HG03571 (cell line): ENCODE results near the gene TBCCD1.
A peak's percentile ranks its signal among the peaks of the same experiment; 100 is the strongest.

Experiments used
- ATAC-seq: cut with Tn5 transposase; IDR thresholded peaks from one replicate; pipeline ENCODE4 v1.9.1; 2021; ENCODE audit not compliant: unreplicated experiment

TBCCD1 gene

DNA sequence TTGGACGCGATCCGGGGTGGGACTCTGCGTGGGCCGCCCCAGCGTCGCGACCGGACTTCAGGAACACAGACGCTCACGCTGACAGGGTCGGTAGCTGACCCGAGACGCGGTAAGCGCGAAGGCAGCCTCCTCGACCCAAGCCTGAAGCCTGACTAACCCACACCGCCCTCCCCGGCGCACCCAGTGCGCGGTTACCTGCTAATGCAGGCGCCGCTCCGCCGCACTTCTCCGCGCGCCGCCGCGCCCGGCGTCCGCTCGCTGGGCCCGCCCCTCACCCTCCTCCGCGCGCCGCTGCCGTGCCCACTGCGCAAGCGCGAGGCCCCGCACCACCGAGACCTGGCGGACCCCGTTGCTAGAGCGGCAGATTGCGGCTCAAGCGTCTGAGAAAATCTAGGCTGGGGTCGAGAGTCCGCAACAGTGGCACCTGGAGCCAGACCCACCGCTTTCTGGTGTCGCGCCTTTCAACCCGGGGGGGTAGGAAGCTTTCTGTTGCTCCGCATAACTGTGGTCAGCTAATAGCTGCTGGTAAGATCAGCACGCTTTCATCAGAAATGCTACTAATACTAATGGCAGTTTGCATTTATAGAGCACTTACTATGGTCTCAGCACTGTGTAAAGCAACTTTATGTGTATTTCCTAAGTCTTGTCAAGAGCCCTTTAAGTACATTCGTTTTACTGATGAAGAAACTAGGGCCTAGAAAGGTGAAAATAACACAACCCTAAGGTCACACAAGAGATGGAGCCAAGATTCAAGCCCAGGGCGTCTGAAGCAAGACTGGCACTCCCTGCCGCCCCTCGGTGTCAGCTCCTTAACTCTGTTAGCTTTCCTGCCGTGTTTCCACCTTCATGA is at the start of gene TBCCD1:
TBCCD1 (minus strand) TSS at position 268 of the 850 bp plus-strand sequence. CDS start 3,010 bp downstream, outside the sequence.
- ATAC-seq, result peak; percentile 45

- no peak for ATAC-seq
These were observed 49.1 kb upstream of the TBCCD1 start for GRCh38 chr3:186616299-186616617.

DNA sequence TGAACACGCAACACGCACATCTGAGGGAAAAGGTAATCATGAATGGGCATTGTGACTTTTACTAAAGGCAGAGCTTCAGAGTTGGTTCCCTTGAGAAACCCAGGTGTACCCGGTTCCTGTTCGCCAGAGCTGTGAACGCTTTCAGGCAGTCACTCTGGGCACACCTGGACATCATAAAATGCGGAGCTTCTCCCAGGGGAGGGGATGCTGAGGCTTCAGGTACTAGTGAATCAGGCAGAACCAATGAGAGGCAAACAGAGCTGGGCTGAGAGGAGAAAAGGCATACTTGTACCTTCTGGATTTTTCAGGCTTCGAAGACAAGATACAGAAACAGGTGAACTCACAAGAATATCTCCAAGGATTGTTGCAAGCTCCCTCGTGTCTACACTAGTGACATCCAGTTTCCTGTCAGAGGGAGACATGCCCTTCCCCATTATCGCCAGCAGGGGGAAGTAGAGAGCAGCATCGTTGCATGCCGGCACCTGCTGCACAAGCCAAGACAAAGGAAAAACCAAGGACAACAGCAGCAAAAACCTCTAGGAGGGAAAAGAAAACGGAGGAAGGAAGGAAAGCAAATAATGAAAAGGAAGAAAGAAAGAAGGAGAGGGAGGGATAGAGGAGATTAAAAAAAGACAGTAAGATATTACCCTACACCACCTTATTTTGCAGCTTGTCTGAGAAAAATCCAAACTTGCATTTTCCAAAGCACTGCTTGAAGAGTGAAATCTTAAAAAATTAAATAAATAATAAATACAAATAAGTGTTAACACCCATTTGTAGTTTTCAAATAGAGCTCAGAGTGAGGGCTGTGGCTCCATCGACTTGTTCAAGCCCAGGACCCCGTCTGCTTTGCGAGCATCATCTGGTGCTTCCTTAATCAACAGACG is 47.7 kb upstream of the TBCCD1 start:
- ATAC-seq, result peak; percentile 57

DNA sequence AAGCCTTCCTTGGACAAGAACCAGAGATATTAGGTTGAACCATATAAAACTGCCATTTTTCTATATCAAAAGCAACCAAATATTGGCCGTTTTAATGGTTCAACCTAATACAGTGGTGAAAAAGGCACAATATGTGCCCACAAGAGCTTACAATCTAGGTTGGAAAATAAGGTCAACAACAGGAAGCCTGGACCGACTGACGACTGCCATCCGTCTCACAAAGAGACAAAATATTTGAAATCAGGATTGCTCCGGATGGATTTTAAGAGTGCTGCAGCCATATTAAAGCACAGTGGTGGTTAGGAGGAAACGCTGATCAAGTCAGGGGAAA is 47.1 kb upstream of the TBCCD1 start:
- ATAC-seq, result no peak

DNA sequence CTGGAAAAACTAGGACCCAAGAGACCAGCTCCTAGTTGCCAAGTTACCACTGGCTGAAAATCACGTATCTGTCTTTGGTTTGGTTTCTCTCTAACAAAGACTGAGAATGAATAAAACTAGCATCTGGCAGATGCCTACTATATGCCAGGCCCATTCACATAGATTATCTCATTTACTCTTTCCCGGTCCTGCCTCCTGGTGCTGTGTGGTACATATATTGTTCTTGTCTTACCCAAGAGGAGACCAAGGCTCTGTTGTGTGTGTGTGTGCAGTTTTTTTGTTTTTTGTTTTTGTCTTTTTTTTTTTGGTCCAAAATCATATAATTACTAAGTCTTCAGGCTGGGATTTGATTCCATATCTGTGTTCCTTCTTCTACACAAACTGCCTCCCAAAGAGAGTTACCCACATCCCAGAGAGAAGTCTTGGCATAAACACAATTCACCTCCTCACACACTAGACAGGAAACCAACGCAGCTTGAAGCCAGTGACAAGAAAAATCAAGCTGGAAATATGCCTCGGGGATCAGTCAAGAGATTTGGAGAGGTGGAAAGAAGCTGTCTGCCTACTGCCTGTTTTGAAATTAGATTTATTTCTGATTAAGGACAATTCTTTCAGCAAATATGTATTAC is 46.6 kb upstream of the TBCCD1 start:
- ATAC-seq, result no peak

- no peak for ATAC-seq
These were observed 45.8 kb upstream of the TBCCD1 start, which contains the start of gene AHSG for GRCh38 chr3:186612721-186613636. AHSG (plus strand) TSS chr3:186613060; CDS start chr3:186613142, 82 bp downstream.

DNA sequence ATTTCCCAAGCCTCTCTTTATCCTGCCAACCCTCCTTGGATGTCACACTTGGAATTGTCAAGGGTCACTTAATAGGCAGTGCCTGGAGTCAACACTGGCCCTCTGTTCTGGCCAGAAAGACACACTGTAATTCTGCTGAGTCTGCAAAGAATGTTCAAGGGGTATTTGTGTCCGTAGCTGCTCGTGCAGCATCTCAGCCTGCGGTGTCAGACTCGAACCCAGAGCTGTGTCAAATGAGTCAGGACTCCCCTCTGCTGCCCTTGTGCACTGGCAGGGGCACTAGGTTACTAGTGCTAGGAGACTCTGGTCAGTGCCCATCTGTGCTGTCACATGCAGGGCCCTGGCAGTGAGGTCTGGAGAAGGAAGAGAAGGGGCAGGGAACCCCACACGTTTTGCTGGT is 44.9 kb upstream of the TBCCD1 start:
- ATAC-seq, result no peak

DNA sequence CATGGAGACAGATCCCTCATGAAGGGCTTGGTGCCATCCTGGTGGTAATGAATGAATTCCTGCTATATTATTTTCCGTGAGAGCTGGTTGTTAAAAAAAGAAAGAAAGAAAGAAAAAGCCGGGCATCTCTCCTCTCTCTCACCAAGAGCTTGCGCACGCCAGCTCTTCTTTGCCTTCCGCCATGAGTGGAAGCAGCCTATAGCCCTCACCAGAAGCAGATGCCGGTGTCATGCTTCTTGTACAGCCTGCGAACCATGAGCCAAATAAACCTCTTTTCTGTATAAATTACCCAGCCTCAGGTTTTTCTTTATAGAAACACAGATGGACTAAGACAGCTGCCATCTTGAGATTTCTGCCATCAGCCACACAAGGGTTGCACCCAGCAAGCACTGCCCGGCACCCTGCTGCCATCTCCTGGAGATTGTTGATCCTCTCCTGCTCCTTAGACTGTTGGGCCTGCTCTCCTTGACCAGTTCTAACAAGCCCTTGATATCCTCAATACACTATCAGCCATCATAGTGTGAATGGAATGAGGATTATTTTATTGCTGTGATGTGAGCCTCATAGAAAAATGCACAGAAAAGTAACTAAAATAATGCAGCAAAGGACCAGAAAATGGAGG is 42.2 kb upstream of the TBCCD1 start:
- no peak for ATAC-seq

DNA sequence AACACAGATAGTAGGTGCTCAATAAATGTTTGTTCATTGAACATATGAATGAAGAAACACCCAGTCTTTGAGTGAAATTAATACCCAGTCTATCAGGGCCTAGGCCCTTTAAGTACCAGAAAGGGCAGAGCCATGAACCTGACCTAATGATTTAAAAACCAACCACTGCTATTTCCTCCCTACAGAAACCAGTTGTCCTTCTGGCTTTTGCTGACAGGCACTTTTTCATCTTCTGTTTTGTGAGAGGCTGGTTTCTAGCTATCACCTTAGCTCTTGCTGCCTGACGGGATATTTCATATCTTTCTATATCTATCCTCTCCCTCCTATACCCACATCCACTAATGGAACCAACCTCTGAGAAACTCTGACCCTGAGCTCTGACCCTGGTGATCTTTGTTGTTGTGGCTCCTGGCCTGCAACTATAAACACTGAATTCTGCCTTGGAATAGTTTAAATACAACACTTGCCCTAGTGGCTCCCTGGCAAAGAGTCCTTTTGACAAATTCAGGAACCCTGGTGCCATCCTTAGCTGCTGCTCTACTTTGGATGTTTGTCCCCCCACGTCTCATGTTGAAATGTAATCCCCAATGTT is 41.6 kb upstream of the TBCCD1 start:
- ATAC-seq, result no peak

GRCh38 chr3:186605561-186606545 is 38.7 kb upstream of the TBCCD1 start:
- no peak for ATAC-seq

- no peak for ATAC-seq
These were observed 37.9 kb upstream of the TBCCD1 start for GRCh38 chr3:186605078-186605477.

GRCh38 chr3:186603159-186603558 is 36.0 kb upstream of the TBCCD1 start:
- no peak for ATAC-seq

DNA sequence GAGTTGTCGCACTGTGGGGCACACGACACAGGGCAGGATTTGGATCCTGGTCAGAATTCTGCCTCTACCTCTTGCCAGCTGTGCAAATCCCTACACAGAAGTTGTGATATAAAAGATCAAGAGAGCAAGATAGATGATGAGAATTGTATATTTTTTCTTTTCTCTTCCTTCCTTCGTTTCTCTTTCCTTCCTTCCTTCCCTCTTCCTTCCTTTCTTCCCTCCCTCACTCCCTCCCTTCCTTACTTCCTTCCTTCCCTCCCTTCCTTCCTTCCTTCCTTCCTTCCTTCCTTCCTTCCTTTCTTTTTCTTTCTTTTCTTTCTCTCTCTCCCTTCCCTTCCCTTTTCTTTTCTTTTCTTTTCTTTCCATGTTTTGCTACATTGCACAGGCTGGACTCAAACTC is 33.8 kb upstream of the TBCCD1 start:
- no peak for ATAC-seq

GRCh38 chr3:186599785-186600166 is 32.6 kb upstream of the TBCCD1 start:
- ATAC-seq, result no peak

DNA sequence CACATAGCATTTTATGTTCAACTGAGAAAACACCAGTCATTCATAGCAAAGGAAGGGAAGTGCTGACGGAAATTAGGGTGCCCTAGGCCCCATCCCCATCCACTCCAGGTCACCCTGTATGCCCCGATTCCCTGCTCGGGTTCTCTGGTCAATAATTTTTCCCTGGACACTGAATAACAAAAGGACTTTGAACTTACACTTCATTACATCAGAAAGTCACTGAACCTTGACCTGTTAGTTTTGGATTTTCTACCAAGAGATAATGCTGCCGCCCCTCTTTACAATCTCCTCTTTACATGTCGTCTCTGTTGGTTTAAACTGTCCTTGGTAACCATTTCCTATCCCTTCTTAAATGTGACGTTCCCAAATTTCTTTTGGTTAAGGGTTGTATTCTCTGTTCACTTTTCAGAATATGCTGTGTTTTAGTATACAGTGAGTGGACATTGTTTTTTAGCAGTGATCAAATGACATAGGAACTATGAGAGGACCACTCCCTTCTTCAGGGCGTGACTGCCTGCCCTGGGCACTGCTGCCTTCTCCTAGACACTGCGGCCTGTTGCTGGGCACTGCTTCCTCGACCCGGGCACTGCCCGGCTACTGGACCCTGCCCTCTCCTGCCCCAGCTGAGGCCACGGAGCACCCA is 32.1 kb upstream of the TBCCD1 start:
- no peak for ATAC-seq

DNA sequence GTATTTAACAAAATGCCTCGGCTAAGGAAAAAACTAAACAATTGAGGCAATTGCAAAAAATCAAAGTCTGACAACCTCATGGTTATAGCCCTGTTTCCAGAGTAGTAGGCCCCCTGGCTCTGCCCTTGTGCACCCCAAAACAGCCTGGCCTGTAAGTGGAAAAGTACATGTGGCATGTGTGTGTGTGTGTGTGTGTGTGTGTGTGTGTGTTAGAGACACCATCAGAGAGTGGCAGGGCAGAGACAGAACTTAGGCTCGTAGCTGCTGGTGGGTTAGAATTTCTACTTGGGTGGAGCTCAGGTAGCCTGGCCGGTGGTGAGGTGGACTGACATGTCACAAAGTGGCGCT is 31.6 kb upstream of the TBCCD1 start:
- ATAC-seq, result no peak

DNA sequence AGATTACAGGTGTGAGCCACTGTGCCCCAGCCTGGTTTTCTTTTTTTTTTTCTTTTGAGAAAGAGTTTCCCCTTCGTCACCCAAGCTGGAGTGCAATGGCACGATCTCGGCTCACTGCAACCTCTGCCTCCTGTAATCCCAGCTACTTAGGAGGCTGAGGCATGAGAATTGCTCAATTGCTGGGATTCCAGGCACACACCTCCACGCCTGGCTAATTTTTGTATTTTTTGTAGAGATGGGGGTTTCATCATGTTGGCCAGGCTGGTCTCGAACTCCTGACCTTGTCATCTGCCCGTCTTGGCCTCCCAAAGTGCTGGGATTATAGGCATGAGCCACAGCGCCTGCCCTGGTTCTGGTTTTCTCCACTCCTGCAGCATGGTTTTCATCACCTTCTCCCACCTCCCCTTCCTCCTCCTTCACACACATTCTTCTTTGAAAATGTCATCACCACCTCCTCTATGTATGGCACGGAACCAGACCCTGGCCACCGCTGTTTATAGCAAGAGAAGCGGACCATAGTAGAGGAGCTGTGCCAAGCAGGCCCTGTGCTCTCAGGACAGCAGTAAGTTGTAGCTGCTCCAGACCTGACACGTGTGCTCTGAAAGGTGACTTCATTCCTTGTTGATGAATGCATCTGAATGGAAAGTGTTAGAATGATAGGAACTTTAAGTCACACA is 31.1 kb upstream of the TBCCD1 start:
- no peak for ATAC-seq
